ENCODE measurements around the gene GLYAT. TPM values are rescaled to one million over a fixed set of nuclear protein-coding genes. Genes with fewer than 3 reads are reported as not detected.
A peak's percentile ranks its signal among the peaks of the same experiment; 100 is the strongest.
"Not testable (repeated sequence)": the region's sequence is repeated elsewhere in the genome, so short reads cannot be mapped to it uniquely, and the experiment has no call there.

GLYAT gene
- polyA plus RNA-seq, 10 donors = not detected

- no peak for DNase-seq
Measured at GRCh38 chr11:58685973-58686722, 45.6 kb downstream of the GLYAT start.

DNA sequence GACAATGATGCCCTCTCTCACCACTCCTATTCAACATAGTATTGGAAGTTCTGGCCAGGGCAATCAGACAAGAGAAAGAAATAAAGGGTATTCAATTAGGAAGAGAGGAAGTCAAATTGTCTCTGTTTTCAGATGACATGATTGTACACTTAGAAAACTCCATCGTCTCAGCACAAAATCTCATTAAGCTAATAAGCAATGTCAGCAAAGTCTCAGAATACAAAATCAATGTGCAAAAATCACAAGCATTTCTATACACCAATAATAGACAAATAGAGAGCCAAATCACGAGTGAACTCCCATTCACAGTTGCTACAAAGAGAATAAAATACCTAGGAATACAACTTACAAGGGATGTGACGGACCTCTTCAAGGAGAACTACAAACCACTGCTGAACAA lies 49.1 kb downstream of the GLYAT start:
- DNase-seq = not testable (repeated sequence)

DNA sequence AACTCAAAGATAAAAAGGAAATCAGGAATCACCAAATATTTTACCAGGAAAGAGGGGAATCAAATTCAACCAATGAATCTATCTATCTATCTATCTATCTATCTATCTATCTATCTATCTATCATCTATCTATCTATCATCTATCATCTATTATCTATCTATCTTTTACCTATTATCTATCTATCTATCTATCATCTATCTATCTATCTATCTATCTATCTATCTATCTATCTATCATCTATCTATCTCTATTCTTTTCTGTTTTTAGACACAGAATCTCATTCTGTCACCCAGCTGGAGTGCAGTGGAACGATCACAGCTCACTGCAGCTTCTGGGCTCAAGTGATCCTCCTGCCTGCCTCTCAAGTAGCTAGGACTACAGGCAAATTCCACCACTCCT lies 54.2 kb downstream of the GLYAT start:
- DNase-seq = not testable (repeated sequence)

- DNase-seq = no peak
Measured at GRCh38 chr11:58676563-58677135, 55.1 kb downstream of the GLYAT start.

DNA sequence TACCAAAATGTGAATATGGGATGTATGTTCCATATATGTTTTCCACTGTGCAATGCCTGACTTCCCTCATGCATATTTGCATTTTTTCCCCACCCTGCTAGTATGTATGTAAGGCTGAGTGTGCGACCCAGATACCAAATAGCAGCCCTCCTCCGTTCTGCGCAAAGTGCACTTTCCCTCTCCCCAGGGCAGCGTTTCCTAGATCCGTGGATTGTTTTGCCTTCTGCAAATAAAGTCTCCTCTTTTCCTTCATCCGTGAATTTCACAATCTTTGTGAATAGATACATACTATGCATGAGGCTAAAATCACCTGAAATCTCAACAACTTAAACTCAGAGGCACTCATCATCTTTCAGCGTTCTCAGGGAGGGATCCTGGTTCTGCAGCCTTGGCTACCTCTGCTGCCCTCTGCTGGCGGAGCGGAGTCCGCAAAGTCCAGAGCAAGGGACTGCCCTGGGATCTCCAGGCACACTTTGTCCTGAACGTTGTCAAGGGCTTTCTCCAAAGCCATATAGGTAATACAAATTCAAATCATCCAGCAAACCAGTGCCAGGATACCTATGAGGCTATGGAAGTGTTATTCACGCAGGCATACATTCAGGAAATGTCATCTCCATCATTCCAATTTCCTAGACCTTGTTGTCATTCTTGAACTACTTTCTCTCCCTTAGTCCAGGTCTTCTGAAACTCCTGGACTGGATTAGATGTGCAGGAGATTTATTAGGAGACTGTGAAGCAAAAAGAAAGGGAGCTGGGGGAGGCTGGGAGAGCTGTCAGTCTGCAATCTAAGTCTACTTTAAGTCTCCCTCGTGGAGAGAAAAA lies 56.2 kb downstream of the GLYAT start:
- DNase-seq = peak; percentile 25 to 71 (median 63)

DNA sequence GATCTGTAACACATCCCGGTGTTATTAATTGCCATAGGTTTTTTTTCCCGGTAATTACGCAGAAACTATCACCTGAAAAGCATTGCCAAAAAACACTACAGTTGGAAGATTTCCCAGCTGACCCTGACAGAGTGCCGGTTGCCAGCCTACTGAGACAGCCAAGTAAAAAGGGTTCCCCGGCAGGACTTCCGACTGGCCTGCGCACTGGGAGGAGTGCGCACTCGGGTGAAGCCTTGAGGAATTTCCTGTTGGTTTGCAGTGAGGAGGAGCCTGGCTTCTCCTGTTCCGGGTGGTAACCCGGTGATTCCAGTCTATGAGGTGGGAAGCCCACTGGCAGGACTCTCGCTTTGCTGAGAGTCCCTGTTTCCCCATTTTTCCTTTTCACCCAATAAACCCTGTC lies 57.1 kb downstream of the GLYAT start:
- no peak for DNase-seq

- DNase-seq = no peak
Measured at GRCh38 chr11:58671983-58672633, 59.6 kb downstream of the GLYAT start.

- DNase-seq = no peak
Measured at GRCh38 chr11:58659910-58660570, 71.7 kb downstream of the GLYAT start.

GRCh38 chr11:58659404-58659803 lies 72.3 kb downstream of the GLYAT start:
- no peak for DNase-seq

Other genes starting within 250 kb of the GLYAT start
- gene OR5B21, start 223.8 kb downstream of the GLYAT start, polyA plus RNA-seq (ENCODE audit: insufficient read length in 10 of 10) = not detected
- 1 to 10 TPM; 2.6 to 6.6 (median 4.2) TPM for gene LPXN, start 156.1 kb downstream of the GLYAT start, polyA plus RNA-seq (ENCODE audit: insufficient read length in 10 of 10)
- 10 to 100 TPM; 37.1 to 48.6 (median 43.2) TPM for gene ZFP91, start 152.9 kb downstream of the GLYAT start, polyA plus RNA-seq (ENCODE audit: insufficient read length in 10 of 10)
- 1 to 10 TPM in 1 of 10 donors, under 1 TPM in 9; 0.52 to 1.0 (median 0.71) TPM for gene CNTF, start 109.3 kb downstream of the GLYAT start, polyA plus RNA-seq (ENCODE audit: insufficient read length in 10 of 10)
- 1 to 10 TPM in 7 of 10 donors, under 1 TPM in 3; 0.84 to 2.7 (median 1.3) TPM for gene GLYATL2, start 112.8 kb upstream of the GLYAT start, polyA plus RNA-seq (ENCODE audit: insufficient read length in 10 of 10)
- 1 to 10 TPM in 2 of 10 donors, under 1 TPM in 8; 0.34 to 1.8 (median 0.60) TPM for gene GLYATL1, start 207.5 kb upstream of the GLYAT start, polyA plus RNA-seq (ENCODE audit: insufficient read length in 10 of 10)

Data from muscle of back (tissue), 11 donors.